Thyroid gland (tissue), 4 donors: ENCODE results near the gene ASAP2.

Source experiments
- POLR2A ChIP-seq, 2 donors: fragments of 450-650 bp; IDR thresholded peaks; one replicate each; pipeline ENCODE4 v1.6.1; 2017; ENCODE audit warnings: antibody characterized with exemption in 2 of 2, mild to moderate bottlenecking in 2 of 2, moderate library complexity in 1 of 2
- TF ChIP-seq, protein P1 (sequence below), 6 experiments: fragments of 200-600 bp in 3 of 6; fragments of 450-650 bp in 3 of 6; sonication (generic) in 3 of 6; IDR thresholded peaks; one replicate each; pipeline ENCODE4 v1.5.1; 2016 to 2019; ENCODE audit warnings: antibody characterized with exemption in 6 of 6, mild to moderate bottlenecking in 2 of 6, inconsistent platforms in 1 of 6, moderate library complexity in 1 of 6

DNA sequence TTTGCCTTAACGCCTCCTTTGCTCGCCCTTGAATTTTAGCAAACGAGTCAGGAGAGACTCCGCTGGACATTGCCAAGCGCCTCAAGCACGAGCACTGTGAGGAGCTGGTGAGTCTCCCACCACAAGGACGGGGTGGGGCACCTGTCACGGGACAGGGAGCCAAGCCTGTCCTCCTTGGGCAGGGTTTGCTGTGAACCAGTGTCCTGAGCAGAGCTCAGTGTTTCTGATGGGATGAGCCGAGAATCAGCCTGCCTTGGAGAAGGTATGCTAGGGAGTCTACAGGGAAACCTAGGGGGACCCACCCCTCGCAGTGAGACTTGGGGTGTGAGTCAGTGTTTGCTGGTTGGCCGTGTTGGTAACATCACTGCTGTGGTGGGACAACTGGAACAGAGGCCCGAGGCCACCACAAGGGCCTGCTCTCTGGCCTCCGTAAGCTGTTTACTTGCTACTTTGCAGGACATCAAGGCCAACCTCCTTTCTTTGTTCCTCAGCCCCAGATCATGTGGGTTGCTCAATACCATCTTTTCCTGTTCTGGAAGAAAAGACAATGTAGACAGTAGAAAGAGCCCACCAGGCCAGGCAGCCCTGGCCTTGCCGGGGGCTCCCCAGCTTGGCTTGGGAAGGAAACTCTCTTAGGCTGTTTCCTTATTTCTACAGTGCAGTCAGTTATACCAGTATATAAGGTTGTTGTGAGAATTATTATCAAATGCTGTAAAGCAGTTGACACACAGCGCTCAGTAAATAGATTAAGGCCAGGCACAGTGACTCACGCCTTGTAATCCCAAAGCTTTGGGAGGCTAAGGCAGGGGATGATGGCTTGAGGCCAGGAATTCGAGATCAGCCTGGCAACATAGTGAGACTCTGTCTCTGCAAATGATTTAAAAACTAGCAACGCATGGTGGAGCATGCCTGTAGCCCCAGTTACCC is 174.4 kb downstream of the ASAP2 start:
- TF ChIP-seq, protein P1, sequence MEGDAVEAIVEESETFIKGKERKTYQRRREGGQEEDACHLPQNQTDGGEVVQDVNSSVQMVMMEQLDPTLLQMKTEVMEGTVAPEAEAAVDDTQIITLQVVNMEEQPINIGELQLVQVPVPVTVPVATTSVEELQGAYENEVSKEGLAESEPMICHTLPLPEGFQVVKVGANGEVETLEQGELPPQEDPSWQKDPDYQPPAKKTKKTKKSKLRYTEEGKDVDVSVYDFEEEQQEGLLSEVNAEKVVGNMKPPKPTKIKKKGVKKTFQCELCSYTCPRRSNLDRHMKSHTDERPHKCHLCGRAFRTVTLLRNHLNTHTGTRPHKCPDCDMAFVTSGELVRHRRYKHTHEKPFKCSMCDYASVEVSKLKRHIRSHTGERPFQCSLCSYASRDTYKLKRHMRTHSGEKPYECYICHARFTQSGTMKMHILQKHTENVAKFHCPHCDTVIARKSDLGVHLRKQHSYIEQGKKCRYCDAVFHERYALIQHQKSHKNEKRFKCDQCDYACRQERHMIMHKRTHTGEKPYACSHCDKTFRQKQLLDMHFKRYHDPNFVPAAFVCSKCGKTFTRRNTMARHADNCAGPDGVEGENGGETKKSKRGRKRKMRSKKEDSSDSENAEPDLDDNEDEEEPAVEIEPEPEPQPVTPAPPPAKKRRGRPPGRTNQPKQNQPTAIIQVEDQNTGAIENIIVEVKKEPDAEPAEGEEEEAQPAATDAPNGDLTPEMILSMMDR (IDR thresholded peaks at IDR 0.05) = no peak
- TF ChIP-seq POLR2A (IDR thresholded peaks at IDR 0.05) = no peak
